ENCODE results near the gene NSUN4.

The NSUN4 gene

DNA sequence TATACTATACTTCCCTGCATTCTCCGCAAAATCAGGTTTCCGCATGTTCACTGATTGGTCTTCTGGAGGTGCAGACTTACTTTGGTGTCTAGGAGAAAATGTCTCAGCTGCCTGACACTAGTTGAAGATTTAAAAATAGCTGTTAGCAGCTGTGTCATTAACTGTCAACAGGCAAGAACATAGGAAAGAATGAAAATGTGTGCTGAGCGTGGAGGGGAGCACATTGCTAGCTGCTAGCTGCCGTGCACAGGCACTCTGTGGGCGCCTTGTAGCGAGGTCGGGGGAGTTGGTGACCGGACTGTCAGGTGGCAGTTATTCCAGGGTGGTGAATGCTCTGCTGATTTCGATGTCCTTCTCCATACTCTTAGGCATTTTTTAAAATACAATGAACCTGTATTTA, 58.7 kb downstream of the NSUN4 start:
- Histone ChIP-seq H3K9me3 (ENCODE audit: control insufficient read depth, insufficient read depth, low read length) (no peaks in the 10 kb centered on the region), H3K36me3 (ENCODE audit: control insufficient read depth, low read length) (no peaks in the 10 kb centered on the region), H4K20me1 (ENCODE audit: control insufficient read depth, insufficient read depth, low read depth, low read length) (no peaks in the 10 kb centered on the region), H3K4me2 (ENCODE audit: low read length) (peak overlapping the region; percentile 12; the same call in 1 of the 2 replicates), H3K79me2 (ENCODE audit: control insufficient read depth, low read length) (no peaks in the 10 kb centered on the region), H3F3A (ENCODE audit: control insufficient read depth, insufficient read depth) (no peaks in the 10 kb centered on the region), H3K27ac (ENCODE audit: low read depth, low read length) (no peak overlapping the region), H3K9me2 (replicated peaks; ENCODE audit: control insufficient read depth, low read length) (no peaks in the 10 kb centered on the region), H3K4me1 (ENCODE audit: control insufficient read depth, low read length) (peaks cover 19% of the 10 kb centered on the region), H3K27me3 (ENCODE audit: control insufficient read depth, low read length) (peaks cover 9% of the 10 kb centered on the region), H3K4me3 (ENCODE audit: low read length) (no peak overlapping the region)
- TF ChIP-seq, protein P1, sequence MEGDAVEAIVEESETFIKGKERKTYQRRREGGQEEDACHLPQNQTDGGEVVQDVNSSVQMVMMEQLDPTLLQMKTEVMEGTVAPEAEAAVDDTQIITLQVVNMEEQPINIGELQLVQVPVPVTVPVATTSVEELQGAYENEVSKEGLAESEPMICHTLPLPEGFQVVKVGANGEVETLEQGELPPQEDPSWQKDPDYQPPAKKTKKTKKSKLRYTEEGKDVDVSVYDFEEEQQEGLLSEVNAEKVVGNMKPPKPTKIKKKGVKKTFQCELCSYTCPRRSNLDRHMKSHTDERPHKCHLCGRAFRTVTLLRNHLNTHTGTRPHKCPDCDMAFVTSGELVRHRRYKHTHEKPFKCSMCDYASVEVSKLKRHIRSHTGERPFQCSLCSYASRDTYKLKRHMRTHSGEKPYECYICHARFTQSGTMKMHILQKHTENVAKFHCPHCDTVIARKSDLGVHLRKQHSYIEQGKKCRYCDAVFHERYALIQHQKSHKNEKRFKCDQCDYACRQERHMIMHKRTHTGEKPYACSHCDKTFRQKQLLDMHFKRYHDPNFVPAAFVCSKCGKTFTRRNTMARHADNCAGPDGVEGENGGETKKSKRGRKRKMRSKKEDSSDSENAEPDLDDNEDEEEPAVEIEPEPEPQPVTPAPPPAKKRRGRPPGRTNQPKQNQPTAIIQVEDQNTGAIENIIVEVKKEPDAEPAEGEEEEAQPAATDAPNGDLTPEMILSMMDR (IDR thresholded peaks at IDR 0.05; ENCODE audit: low read depth, low read length, poor library complexity, severe bottlenecking), result no peak
- TF ChIP-seq EZH2phosphoT487 (IDR thresholded peaks at IDR 0.05; ENCODE audit: borderline replicate concordance, low read length), result no peak

GRCh38 chr1:46400421-46400820, 59.8 kb downstream of the NSUN4 start:
- H3K9me3 ChIP-seq (ENCODE audit: control insufficient read depth, insufficient read depth, low read length), result no peaks in the 10 kb centered on the region
- H4K20me1 ChIP-seq (ENCODE audit: control insufficient read depth, insufficient read depth, low read depth, low read length), result no peaks in the 10 kb centered on the region
- peaks cover 9% of the 10 kb centered on the region for H3K27me3 ChIP-seq (ENCODE audit: control insufficient read depth, low read length)
- H3K4me3 ChIP-seq (ENCODE audit: low read length), result no peak overlapping the region
- no peaks in the 10 kb centered on the region for H3K79me2 ChIP-seq (ENCODE audit: control insufficient read depth, low read length)
- no peak overlapping the region for H3K4me2 ChIP-seq (ENCODE audit: low read length)
- no peaks in the 10 kb centered on the region for H3K9me2 ChIP-seq (replicated peaks; ENCODE audit: control insufficient read depth, low read length)
- no peaks in the 10 kb centered on the region for H3F3A ChIP-seq (ENCODE audit: control insufficient read depth, insufficient read depth)
- no peak overlapping the region for H3K27ac ChIP-seq (ENCODE audit: low read depth, low read length)
- no peak for TF ChIP-seq EZH2phosphoT487 (IDR thresholded peaks at IDR 0.05; ENCODE audit: borderline replicate concordance, low read length)
- TF ChIP-seq, protein P1 (IDR thresholded peaks at IDR 0.05; ENCODE audit: low read depth, low read length, poor library complexity, severe bottlenecking), result no peak
- H3K36me3 ChIP-seq (ENCODE audit: control insufficient read depth, low read length), result no peaks in the 10 kb centered on the region
- H3K4me1 ChIP-seq (ENCODE audit: control insufficient read depth, low read length), result peaks cover 19% of the 10 kb centered on the region

DNA sequence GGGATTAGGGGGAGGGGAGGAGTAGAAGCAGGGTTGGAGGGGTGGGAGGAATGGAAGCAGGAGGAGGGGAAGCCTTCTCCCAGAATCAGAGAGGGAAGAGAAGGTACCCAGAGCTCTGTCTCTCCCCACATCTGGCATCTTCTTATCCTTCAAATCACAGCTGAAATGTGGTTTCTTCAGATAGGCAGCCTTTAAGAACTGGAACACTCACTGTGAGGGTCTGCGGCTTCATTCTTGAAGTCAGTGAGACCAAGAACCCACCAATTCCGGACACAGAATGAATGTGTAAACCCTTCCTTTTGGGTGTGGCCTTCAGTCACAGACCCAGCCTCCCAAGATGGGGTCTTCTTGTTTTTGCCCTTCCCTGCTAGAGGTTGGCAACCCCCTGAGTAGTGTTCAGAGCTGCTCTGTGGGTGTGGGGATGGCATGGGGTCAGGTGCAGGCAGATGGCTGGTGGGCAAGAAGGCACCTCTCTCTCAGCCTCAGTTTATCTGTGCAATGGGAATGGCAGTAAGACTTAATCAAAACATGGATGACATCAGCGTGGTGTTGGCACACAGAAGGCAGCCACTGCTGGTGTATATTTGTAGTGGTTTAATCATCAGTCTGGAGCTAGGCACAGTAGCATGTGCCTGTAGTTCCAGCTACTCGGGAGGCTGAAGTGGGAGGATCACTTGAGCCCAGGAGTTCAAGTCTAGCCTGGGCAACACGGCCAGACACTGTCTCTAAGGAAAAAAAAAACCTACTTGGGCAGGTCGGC, 60.7 kb downstream of the NSUN4 start:
- Histone ChIP-seq H4K20me1 (ENCODE audit: control insufficient read depth, insufficient read depth, low read depth, low read length) (no peaks in the 10 kb centered on the region), H3K36me3 (ENCODE audit: control insufficient read depth, low read length) (no peaks in the 10 kb centered on the region), H3K79me2 (ENCODE audit: control insufficient read depth, low read length) (no peaks in the 10 kb centered on the region), H3K9me2 (replicated peaks; ENCODE audit: control insufficient read depth, low read length) (no peaks in the 10 kb centered on the region), H3K27ac (ENCODE audit: low read depth, low read length) (no peak overlapping the region), H3K27me3 (ENCODE audit: control insufficient read depth, low read length) (peaks cover 9% of the 10 kb centered on the region), H3K4me3 (ENCODE audit: low read length) (no peak overlapping the region), H3F3A (ENCODE audit: control insufficient read depth, insufficient read depth) (no peaks in the 10 kb centered on the region), H3K4me2 (ENCODE audit: low read length) (no peak overlapping the region), H3K4me1 (ENCODE audit: control insufficient read depth, low read length) (peaks cover 19% of the 10 kb centered on the region), H3K9me3 (ENCODE audit: control insufficient read depth, insufficient read depth, low read length) (no peaks in the 10 kb centered on the region)
- no peak for TF ChIP-seq EZH2phosphoT487 (IDR thresholded peaks at IDR 0.05; ENCODE audit: borderline replicate concordance, low read length)
- TF ChIP-seq, protein P1 (IDR thresholded peaks at IDR 0.05; ENCODE audit: low read depth, low read length, poor library complexity, severe bottlenecking), result no peak
